H9 (cell line): ENCODE results near the gene CD8A. TPM values are rescaled to one million over a fixed set of nuclear protein-coding genes. Genes with fewer than 3 reads are reported as not detected.

Experiments
- DNase-seq: peaks from one replicate; pipeline ENCODE4 v3.0.0-alpha.2; 2017
- H2AFZ ChIP-seq: one replicate; pipeline ENCODE4 v1.6.1; 2013; ENCODE audit warnings: mild to moderate bottlenecking, low read length, control low read depth, moderate library complexity
- H2AK5ac ChIP-seq: 2 replicates; pipeline ENCODE4 v1.6.1; 2013; ENCODE audit warnings: low read length, control low read depth, mixed read lengths; ENCODE audit not compliant: insufficient read length
- H2BK120ac ChIP-seq: one replicate; pipeline ENCODE4 v1.6.1; 2013; ENCODE audit warnings: low read depth, mild to moderate bottlenecking, low read length, control low read depth, inconsistent platforms; ENCODE audit not compliant: poor library complexity, severe bottlenecking
- H2BK12ac ChIP-seq: 2 replicates; pipeline ENCODE4 v1.6.1; 2013; ENCODE audit warnings: low read length, control low read depth, mixed read lengths, low read depth; ENCODE audit not compliant: insufficient read length
- H2BK15ac ChIP-seq: 2 replicates; pipeline ENCODE4 v1.6.1; 2013; ENCODE audit warnings: low read depth, low read length, control low read depth
- H2BK20ac ChIP-seq: one replicate; pipeline ENCODE4 v1.6.1; 2013; ENCODE audit warnings: low read depth, mild to moderate bottlenecking, low read length, control low read depth, inconsistent platforms; ENCODE audit not compliant: poor library complexity, severe bottlenecking
- H2BK5ac ChIP-seq: 2 replicates; pipeline ENCODE4 v1.6.1; 2013; ENCODE audit warnings: low read length, control low read depth, mixed read lengths; ENCODE audit not compliant: insufficient read length
- H3K14ac ChIP-seq: 2 replicates; pipeline ENCODE4 v1.6.1; 2013; ENCODE audit warnings: low read length, control low read depth; ENCODE audit not compliant: insufficient read depth
- H3K18ac ChIP-seq: 2 replicates; pipeline ENCODE4 v1.6.1; 2013; ENCODE audit warnings: low read depth, mild to moderate bottlenecking, mixed read lengths, low read length, control low read depth; ENCODE audit not compliant: insufficient read length
- H3K23ac ChIP-seq: 2 replicates; pipeline ENCODE4 v1.6.1; 2013; ENCODE audit warnings: low read length, control low read depth, mixed read lengths, low read depth; ENCODE audit not compliant: insufficient read length
- H3K23me2 ChIP-seq: 2 replicates; pipeline ENCODE4 v1.6.1; 2013; ENCODE audit warnings: low read depth, mild to moderate bottlenecking, mixed read lengths, low read length, control low read depth; ENCODE audit not compliant: insufficient read length, poor library complexity, severe bottlenecking
- H3K27ac ChIP-seq: 2 replicates; pipeline ENCODE4 v1.5.1; 2013; ENCODE audit warnings: low read length, control low read depth, mixed read lengths, low read depth; ENCODE audit not compliant: insufficient read length
- H3K27me3 ChIP-seq: 2 replicates; pipeline ENCODE4 v1.6.1; 2013; ENCODE audit warnings: low read length, control low read depth, inconsistent platforms; ENCODE audit not compliant: insufficient read depth
- H3K4ac ChIP-seq: 2 replicates; pipeline ENCODE4 v1.6.1; 2013; ENCODE audit warnings: low read depth, mild to moderate bottlenecking, control low read depth, inconsistent platforms, low read length, moderate library complexity
- H3K4me1 ChIP-seq: 2 replicates; pipeline ENCODE4 v1.6.1; 2013; ENCODE audit warnings: low read length, control low read depth, inconsistent platforms; ENCODE audit not compliant: insufficient read depth
- H3K4me2 ChIP-seq: 2 replicates; pipeline ENCODE4 v1.6.1; 2013; ENCODE audit warnings: low read length, control low read depth, mixed read lengths; ENCODE audit not compliant: insufficient read length, insufficient read depth
- H3K56ac ChIP-seq: 2 replicates; pipeline ENCODE4 v1.6.1; 2013; ENCODE audit warnings: low read depth, mild to moderate bottlenecking, mixed read lengths, low read length, control low read depth; ENCODE audit not compliant: insufficient read length
- H3K79me1 ChIP-seq: 2 replicates; pipeline ENCODE4 v1.6.1; 2013; ENCODE audit warnings: low read depth, mild to moderate bottlenecking, moderate library complexity, low read length, control low read depth, inconsistent platforms; ENCODE audit not compliant: insufficient read depth, poor library complexity, severe bottlenecking
- H3K79me2 ChIP-seq: 2 replicates; pipeline ENCODE4 v1.6.1; 2013; ENCODE audit warnings: low read length, control low read depth, inconsistent platforms; ENCODE audit not compliant: insufficient read depth
- H3K9ac ChIP-seq: 2 replicates; pipeline ENCODE4 v1.6.1; 2013; ENCODE audit warnings: low read length, control low read depth, mixed read lengths; ENCODE audit not compliant: insufficient read length; ENCODE audit errors: extremely low read depth
- H3K9me3 ChIP-seq: one replicate; pipeline ENCODE4 v1.6.1; 2013; ENCODE audit warnings: low read depth, low read length, inconsistent platforms; ENCODE audit not compliant: control insufficient read depth
- H3T11ph ChIP-seq: one replicate; pipeline ENCODE4 v1.6.1; 2013; ENCODE audit warnings: mild to moderate bottlenecking, low read length, control low read depth, inconsistent platforms
- H4K20me1 ChIP-seq: one replicate; pipeline ENCODE4 v1.6.1; 2013; ENCODE audit not compliant: control insufficient read depth, insufficient read length, insufficient read depth
- H4K5ac ChIP-seq: 2 replicates; pipeline ENCODE4 v1.6.1; 2013; ENCODE audit warnings: low read depth, mild to moderate bottlenecking, mixed read lengths, low read length, control low read depth; ENCODE audit not compliant: insufficient read length
- H4K8ac ChIP-seq: replicated peaks from 2 replicates; pipeline ENCODE4 v1.6.1; 2013; ENCODE audit warnings: low read length, control low read depth, mixed read lengths, low read depth; ENCODE audit not compliant: insufficient read length
- H4K91ac ChIP-seq: 2 replicates; pipeline ENCODE4 v1.6.1; 2013; ENCODE audit warnings: low read depth, mild to moderate bottlenecking, moderate library complexity, mixed read lengths, low read length, control low read depth; ENCODE audit not compliant: insufficient read length
- H3K27ac Mint-ChIP-seq, 3 experiments: 2 replicates in 2 of 3; 3 replicates in 1 of 3; pipeline ENCODE4 v1.8.0; 2020 to 2021; ENCODE audit warnings: mixed read lengths in 3 of 3, mild to moderate bottlenecking in 1 of 3, moderate library complexity in 1 of 3
- H3K27me3 Mint-ChIP-seq: 2 replicates; pipeline ENCODE4 v1.8.0; 2021; ENCODE audit warnings: low read depth, mild to moderate bottlenecking, moderate library complexity, mixed read lengths
- H3K36me3 Mint-ChIP-seq, 3 experiments: 2 replicates in 2 of 3; 3 replicates in 1 of 3; pipeline ENCODE4 v1.8.0; 2020 to 2021; ENCODE audit warnings: low read depth in 3 of 3, mixed read lengths in 3 of 3; ENCODE audit not compliant: insufficient read depth in 1 of 3
- H3K4me1 Mint-ChIP-seq, 2 experiments: 2 replicates each; pipeline ENCODE4 v1.8.0; 2020; ENCODE audit warnings: mixed read lengths in 2 of 2
- H3K4me3 Mint-ChIP-seq, 2 experiments: 2 replicates in 1 of 2; 3 replicates in 1 of 2; pipeline ENCODE4 v1.8.0; 2020 to 2021; ENCODE audit warnings: mild to moderate bottlenecking in 2 of 2, mixed read lengths in 2 of 2, moderate library complexity in 1 of 2
- H3K9me3 Mint-ChIP-seq, 2 experiments: 2 replicates in 1 of 2; 3 replicates in 1 of 2; pipeline ENCODE4 v1.8.0; 2020; ENCODE audit warnings: mild to moderate bottlenecking in 2 of 2, mixed read lengths in 2 of 2, moderate library complexity in 1 of 2
- WGBS: extraction: QIAGEN DNeasy Blood & Tissue Kit; methylation state at CpG from one replicate; pipeline ENCODE4 v1.1.7; 2013; ENCODE audit warnings: missing lambda C conversion rate, low lambda C conversion rate, mixed read lengths; ENCODE audit not compliant: insufficient read length; ENCODE audit errors: extremely low coverage; 5-methylcytosine and 5-hydroxymethylcytosine counted together
- total RNA-seq: library from RNA; stranded (reverse); gene quantifications from 2 replicates; pipeline ENCODE4 v1.2.1, GENCODE V29; 2021
- TF ChIP-seq, protein P1 (sequence below): fragments of 200-600 bp; sonication (generic); conservative IDR thresholded peaks from 3 replicates; pipeline ENCODE4 v1.8.0; 2021; ENCODE audit warnings: antibody characterized with exemption, mild to moderate bottlenecking

The CD8A gene
- total RNA-seq, 1 experiment from 2014 or later, result not detected

DNA sequence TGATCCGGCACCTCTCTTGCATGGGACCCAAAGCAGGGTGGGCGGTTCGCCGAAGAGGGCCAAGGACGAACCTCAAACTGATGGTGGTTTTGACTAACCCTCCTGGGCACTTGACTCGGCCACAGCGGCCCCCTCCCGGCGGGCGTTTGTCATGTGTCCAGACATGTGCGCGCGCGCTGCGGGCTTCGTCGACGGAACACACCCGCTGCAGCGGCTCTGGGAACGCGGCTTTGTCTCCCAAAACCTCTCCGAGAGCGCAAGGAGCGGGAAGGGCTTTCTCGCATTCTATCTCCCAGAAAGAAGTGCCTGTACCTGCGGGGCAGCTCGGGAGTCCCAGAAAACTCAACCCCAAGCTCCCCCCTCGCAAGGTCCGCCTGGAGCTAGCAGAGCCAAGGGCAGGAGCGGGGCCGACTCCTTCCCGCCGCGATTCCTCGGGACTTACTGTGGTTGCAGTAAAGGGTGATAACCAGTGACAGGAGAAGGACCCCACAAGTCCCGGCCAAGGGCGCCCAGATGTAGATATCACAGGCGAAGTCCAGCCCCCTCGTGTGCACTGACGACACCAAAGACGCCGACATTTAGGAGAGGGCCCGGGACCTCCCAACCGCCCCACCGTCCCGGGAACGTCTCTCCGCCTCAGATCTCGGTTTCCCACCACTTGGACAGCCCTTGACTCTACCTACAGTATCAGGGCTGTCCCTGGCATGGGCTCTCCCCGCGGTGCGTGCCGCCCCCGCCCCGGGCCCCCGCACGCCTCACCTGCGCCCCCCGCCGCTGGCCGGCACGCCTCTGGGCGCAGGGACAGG, 1.6 kb downstream of the CD8A start:
- no peak overlapping the region for H3K27ac ChIP-seq
- Mint-ChIP-seq H3K36me3 (no peaks in the 10 kb centered on the region), H3K9me3 (peaks cover 3 to 4% of the 10 kb centered on the region in 2 experiments; a peak in 2 of 5 replicates), H3K27me3 (peaks cover 90% of the 10 kb centered on the region), H3K4me1 (peaks cover 9 to 24% of the 10 kb centered on the region in 2 experiments), H3K27ac (no peak overlapping the region), H3K4me3 (peak overlapping the region; percentile 44 to 74)
- H2BK15ac ChIP-seq, result no peak overlapping the region
- H2BK5ac ChIP-seq, result no peak overlapping the region
- H2AFZ ChIP-seq, result no peak overlapping the region
- H3T11ph ChIP-seq, result no peak overlapping the region
- no CpG with 5 or more reads among the region's 64 CpGs for WGBS
- H3K79me2 ChIP-seq, result no peaks in the 10 kb centered on the region
- no peak overlapping the region for H3K9ac ChIP-seq
- no peak overlapping the region for H2AK5ac ChIP-seq
- no peaks in the 10 kb centered on the region for H3K9me3 ChIP-seq
- H4K5ac ChIP-seq, result no peak overlapping the region
- H3K79me1 ChIP-seq, result no peaks in the 10 kb centered on the region
- no peak overlapping the region for H3K4ac ChIP-seq
- TF ChIP-seq, protein P1, sequence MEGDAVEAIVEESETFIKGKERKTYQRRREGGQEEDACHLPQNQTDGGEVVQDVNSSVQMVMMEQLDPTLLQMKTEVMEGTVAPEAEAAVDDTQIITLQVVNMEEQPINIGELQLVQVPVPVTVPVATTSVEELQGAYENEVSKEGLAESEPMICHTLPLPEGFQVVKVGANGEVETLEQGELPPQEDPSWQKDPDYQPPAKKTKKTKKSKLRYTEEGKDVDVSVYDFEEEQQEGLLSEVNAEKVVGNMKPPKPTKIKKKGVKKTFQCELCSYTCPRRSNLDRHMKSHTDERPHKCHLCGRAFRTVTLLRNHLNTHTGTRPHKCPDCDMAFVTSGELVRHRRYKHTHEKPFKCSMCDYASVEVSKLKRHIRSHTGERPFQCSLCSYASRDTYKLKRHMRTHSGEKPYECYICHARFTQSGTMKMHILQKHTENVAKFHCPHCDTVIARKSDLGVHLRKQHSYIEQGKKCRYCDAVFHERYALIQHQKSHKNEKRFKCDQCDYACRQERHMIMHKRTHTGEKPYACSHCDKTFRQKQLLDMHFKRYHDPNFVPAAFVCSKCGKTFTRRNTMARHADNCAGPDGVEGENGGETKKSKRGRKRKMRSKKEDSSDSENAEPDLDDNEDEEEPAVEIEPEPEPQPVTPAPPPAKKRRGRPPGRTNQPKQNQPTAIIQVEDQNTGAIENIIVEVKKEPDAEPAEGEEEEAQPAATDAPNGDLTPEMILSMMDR, result no peak
- H3K23me2 ChIP-seq, result peaks cover 5% of the 10 kb centered on the region
- no peak overlapping the region for H3K56ac ChIP-seq
- H2BK20ac ChIP-seq, result no peak overlapping the region
- H3K4me1 ChIP-seq, result no peaks in the 10 kb centered on the region
- H3K27me3 ChIP-seq, result peaks cover 45% of the 10 kb centered on the region; the same call in 1 of the 2 replicates
- no peak overlapping the region for H2BK12ac ChIP-seq
- DNase-seq, result peak; percentile 71
- H4K91ac ChIP-seq, result no peak overlapping the region
- H4K8ac ChIP-seq, result no peak overlapping the region
- H3K4me2 ChIP-seq, result peak overlapping the region; percentile 65
- H3K14ac ChIP-seq, result no peak overlapping the region
- H3K18ac ChIP-seq, result no peak overlapping the region
- H2BK120ac ChIP-seq, result no peak overlapping the region
- no peaks in the 10 kb centered on the region for H4K20me1 ChIP-seq
- H3K23ac ChIP-seq, result no peak overlapping the region
